Ovary (tissue), 9 donors: ENCODE data around the gene RPS28. TPM values are rescaled to one million over a fixed set of nuclear protein-coding genes. Genes with fewer than 3 reads are reported as not detected.

Source experiments
- DNase-seq, 5 donors: peaks; one replicate each; pipeline ENCODE4 v3.0.0-alpha.2; 2019 to 2020
- H3K27ac ChIP-seq, 2 donors: fragments of 200-600 bp; one replicate each; pipeline versions ENCODE4 v1.5.1 to v1.8.0; 2019 to 2022
- H3K27me3 ChIP-seq: fragments of 200-600 bp; one replicate; pipeline ENCODE4 v1.8.0; 2022
- H3K36me3 ChIP-seq: fragments of 200-600 bp; sonication (generic); one replicate; pipeline ENCODE4 v1.5.1; 2019
- H3K4me1 ChIP-seq: one replicate; pipeline ENCODE4 v1.8.1; 2013; ENCODE audit warnings: mild to moderate bottlenecking, moderate library complexity; ENCODE audit not compliant: insufficient read depth
- H3K4me3 ChIP-seq: fragments of 200-600 bp; sonication (generic); one replicate; pipeline ENCODE4 v1.5.1; 2017
- H3K9me3 ChIP-seq, 2 donors: fragments of 200-600 bp in 1 of 2; sonication (generic) in 1 of 2; one replicate each; pipeline versions ENCODE4 v1.5.1 to v1.8.1; 2013 to 2019; ENCODE audit warnings: mild to moderate bottlenecking in 1 of 2, moderate library complexity in 1 of 2
- CTCF ChIP-seq, 3 donors: fragments of 450-650 bp in 2 of 3; fragments of 200-600 bp in 1 of 3; IDR thresholded peaks; one replicate each; pipeline versions ENCODE4 v1.5.1 to v1.8.0; 2016 to 2022; ENCODE audit warnings: antibody characterized with exemption in 3 of 3, mild to moderate bottlenecking in 1 of 3
- EP300 ChIP-seq: sonication (generic); formaldehyde crosslinking; IDR thresholded peaks from one replicate; pipeline ENCODE4 v1.6.1; 2017; ENCODE audit warnings: antibody characterized with exemption
- POLR2A ChIP-seq: fragments of 450-650 bp; IDR thresholded peaks from one replicate; pipeline ENCODE4 v1.6.1; 2017; ENCODE audit warnings: antibody characterized with exemption, mild to moderate bottlenecking, moderate library complexity
- WGBS, 3 donors: extraction: QIAGEN DNeasy Blood & Tissue Kit in 1 of 3; methylation state at CpG; one replicate each; pipeline versions ENCODE4 v1.1.5 to v1.1.7; 2013 to 2017; 5-methylcytosine and 5-hydroxymethylcytosine counted together
- intact Hi-C, 4 donors: fragments of 100-400 bp; cut with DNase I; formaldehyde crosslinking; loops; one replicate each; pipeline versions ENCODE4 v1.11.0 to v1.15.1; 2022 to 2023
- polyA plus RNA-seq, 2 donors: library from polyadenylated mRNA; stranded (reverse); fragments of 200-250 nt in 1 of 2; fragments of 350-450 nt in 1 of 2; fragmentation: Illumina TruSeq in 1 of 2; extraction: RNeasy Lipid Tissue Mini Kit (QIAGEN cat#74804) in 1 of 2; gene quantifications; one replicate each; pipeline ENCODE4 v1.2.3, GENCODE V29; 2013 to 2014
- total RNA-seq, 7 donors: library from RNA; depleted of rRNA in 2 of 7; stranded (reverse); fragments of >200 nt in 2 of 7; fragmentation: NEBNext Ultra II Directional in 3 of 7; extraction: Animal tissue kit (Norgen Biotek cat#: 25700) in 3 of 7; gene quantifications; one replicate each; pipeline versions ENCODE4 v1.1.0 to v1.2.4, GENCODE V29; 2016 to 2023
- donor health status: DM: no; HTN: no; CAD: no; lungs with moderate emphysema.
- donor health status: DM: no; HTN: no; CAD: no.
- donor health status: Bipolar disorder and iron deficiency.
- donor health status: DM: yes; HTN: yes; CAD: no.
- donor health status: DM: no; HTN: no; CAD: no.
- donor health status: DM: yes; HTN: yes; CAD: no.

The RPS28 gene
- total and polyA plus RNA-seq, 9 donors, result 47.7 to 2,713 (median 2,078) TPM

- Histone ChIP-seq H3K4me3 (peak overlapping the region; percentile 80), H3K27ac (peak overlapping the region; percentile 74 to 83), H3K4me1 (peaks cover 8% of the 10 kb centered on the region), H3K36me3 (no peaks in the 10 kb centered on the region), H3K27me3 (no peaks in the 10 kb centered on the region), H3K9me3 (no peaks in the 10 kb centered on the region)
- intact Hi-C loops, result no loop called here
- TF ChIP-seq CTCF (IDR thresholded peaks at IDR 0.05) (no peak), EP300 (no peak), POLR2A (no peak)
- WGBS, 3 donors, result 0 to 2% (median 1%) methylated on average over 16 of the region's 16 CpGs
- no peak for DNase-seq
Observed at GRCh38 chr19:8320564-8321066, 681 bp upstream of the RPS28 start.

GRCh38 chr19:8321986-8322637 lies 816 bp downstream of the RPS28 start:
- Histone ChIP-seq H3K36me3 (no peaks in the 10 kb centered on the region), H3K4me1 (peaks cover 8% of the 10 kb centered on the region), H3K27ac (peak overlapping the region; percentile 74 to 83), H3K9me3 (no peaks in the 10 kb centered on the region), H3K27me3 (no peaks in the 10 kb centered on the region), H3K4me3 (peak overlapping the region; percentile 80)
- no peak for TF ChIP-seq CTCF (IDR thresholded peaks at IDR 0.05)
- TF ChIP-seq POLR2A, result no peak
- no peak for DNase-seq
- 7 to 15% (median 9%) methylated on average over 30 of the region's 30 CpGs for WGBS, 3 donors
- intact Hi-C loops, result no loop called here

- WGBS, 3 donors, result 50 to 55% (median 52%) methylated on average over 7 of the region's 7 CpGs
Observed at GRCh38 chr19:8322638-8322997, 1.3 kb downstream of the RPS28 start.

GRCh38 chr19:8323781-8324185 lies 2.5 kb downstream of the RPS28 start:
- Histone ChIP-seq H3K36me3 (no peaks in the 10 kb centered on the region), H3K27me3 (no peaks in the 10 kb centered on the region), H3K4me3 (no peak overlapping the region), H3K27ac (no peak overlapping the region), H3K4me1 (peaks cover 8% of the 10 kb centered on the region), H3K9me3 (no peaks in the 10 kb centered on the region)
- DNase-seq, result no peak
- TF ChIP-seq EP300 (no peak), CTCF (IDR thresholded peaks at IDR 0.05) (no peak), POLR2A (no peak)
- intact Hi-C loops, result no loop called here
- WGBS, 3 donors, result 76 to 100% (median 88%) methylated on average over 1 of the region's 1 CpG

More at GRCh38 chr19:8322638-8322997, 1.3 kb downstream of the RPS28 start:
- Histone ChIP-seq H3K27me3 (no peaks in the 10 kb centered on the region), H3K4me1 (peaks cover 8% of the 10 kb centered on the region), H3K27ac (no peak overlapping the region), H3K4me3 (peak overlapping the region; percentile 80), H3K9me3 (no peaks in the 10 kb centered on the region), H3K36me3 (no peaks in the 10 kb centered on the region)
- TF ChIP-seq CTCF (IDR thresholded peaks at IDR 0.05) (no peak), EP300 (no peak), POLR2A (no peak)
- DNase-seq, result no peak
- intact Hi-C loops, result no loop called here
